ENCODE data around the gene AIDA.

AIDA gene

DNA sequence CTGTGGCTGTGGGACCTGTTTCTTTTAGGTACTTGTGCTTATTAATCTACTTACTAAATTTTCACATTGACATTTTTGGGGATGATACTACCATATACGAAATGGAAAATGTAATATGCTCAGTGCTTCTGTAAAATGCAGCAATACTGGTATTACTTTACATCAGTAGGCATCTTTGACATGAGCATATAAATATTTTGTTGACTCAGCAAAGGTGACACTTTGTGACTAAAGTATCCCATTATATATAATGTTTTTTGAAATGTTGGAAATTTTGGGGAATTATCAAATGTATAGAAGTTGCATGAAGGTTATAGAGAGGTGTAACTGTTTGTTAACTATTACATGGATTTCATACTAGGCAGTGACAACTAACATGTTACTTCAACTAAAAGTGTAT is 22.4 kb upstream of the AIDA start:
- TF ChIP-seq, protein P1, sequence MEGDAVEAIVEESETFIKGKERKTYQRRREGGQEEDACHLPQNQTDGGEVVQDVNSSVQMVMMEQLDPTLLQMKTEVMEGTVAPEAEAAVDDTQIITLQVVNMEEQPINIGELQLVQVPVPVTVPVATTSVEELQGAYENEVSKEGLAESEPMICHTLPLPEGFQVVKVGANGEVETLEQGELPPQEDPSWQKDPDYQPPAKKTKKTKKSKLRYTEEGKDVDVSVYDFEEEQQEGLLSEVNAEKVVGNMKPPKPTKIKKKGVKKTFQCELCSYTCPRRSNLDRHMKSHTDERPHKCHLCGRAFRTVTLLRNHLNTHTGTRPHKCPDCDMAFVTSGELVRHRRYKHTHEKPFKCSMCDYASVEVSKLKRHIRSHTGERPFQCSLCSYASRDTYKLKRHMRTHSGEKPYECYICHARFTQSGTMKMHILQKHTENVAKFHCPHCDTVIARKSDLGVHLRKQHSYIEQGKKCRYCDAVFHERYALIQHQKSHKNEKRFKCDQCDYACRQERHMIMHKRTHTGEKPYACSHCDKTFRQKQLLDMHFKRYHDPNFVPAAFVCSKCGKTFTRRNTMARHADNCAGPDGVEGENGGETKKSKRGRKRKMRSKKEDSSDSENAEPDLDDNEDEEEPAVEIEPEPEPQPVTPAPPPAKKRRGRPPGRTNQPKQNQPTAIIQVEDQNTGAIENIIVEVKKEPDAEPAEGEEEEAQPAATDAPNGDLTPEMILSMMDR (IDR thresholded peaks at IDR 0.05; ENCODE audit: low read depth, low read length, missing control alignments), result no peak

DNA sequence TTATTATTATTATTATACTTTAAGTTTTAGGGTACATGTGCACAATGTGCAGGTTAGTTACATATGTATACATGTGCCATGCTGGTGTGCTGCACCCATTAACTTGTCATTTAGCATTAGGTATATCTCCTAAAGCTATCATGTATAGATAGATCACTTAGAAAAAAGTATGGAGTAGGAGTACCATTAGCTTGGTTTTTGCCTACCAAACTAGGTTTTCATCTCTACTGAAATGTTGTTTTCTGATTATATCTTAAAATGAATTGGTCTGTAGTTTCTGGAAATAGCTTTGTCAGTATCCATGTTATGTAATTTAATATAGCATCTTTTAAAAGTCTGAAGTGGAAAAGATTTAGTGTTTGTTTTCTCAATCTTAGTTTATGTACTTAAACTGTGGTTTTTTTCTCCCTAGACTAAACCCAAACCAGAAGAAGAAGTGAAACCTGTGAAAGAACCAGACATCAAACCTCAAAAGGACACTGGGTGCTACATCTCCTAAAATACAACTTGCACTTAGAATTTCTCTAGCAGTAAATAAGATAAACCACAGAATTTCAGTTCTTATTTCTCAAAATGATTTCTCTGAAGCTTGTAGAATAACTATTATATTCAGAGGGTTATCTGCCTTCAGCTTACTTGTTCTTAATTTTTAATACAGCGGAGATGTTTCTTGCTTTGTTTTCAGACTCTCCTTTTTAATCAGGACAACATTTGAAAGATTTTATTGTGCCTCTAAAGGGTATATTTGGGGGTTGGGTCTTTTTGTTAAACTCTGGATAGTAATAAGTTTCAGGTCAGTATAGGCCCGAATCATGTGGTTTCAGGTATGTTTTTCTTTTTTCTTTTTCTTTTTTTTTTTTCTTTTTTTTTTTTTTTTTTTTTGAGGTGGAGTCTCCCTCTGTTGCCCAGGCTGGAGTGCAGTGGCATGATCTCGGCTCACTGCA is 20.2 kb upstream of the AIDA start:
- no peak overlapping the region for H3K4me3 ChIP-seq (ENCODE audit: low read depth, low read length)
- TF ChIP-seq, protein P1 (IDR thresholded peaks at IDR 0.05; ENCODE audit: low read depth, low read length, missing control alignments), result no peak
- peak; percentile 86 for DNase-seq (ENCODE audit: low read depth)

More for the DNA sequence above, 22.4 kb upstream of the AIDA start:
- H3K4me3 ChIP-seq (ENCODE audit: low read depth, low read length), result no peak overlapping the region
- DNase-seq (ENCODE audit: low read depth), result no peak

DNA sequence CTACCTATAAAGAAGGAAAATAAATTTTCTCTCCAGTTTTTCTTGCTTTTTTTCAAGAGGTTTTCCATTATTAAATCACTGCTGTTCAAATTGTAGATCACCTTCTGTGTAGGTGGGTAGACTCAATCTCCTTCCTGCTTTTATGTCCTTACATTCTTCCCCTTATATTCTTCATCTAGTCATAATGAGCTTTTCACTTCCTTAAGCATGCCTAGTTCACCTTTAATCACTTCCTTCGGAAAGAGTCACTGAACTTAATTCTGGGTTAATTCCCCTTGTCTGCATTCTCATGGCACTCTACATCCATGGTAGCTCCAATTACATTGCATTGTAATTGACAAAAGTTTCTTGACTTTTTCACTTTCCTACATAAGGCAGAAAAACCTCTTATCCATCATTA is 18.6 kb upstream of the AIDA start:
- DNase-seq (ENCODE audit: low read depth), result no peak
- H3K4me3 ChIP-seq (ENCODE audit: low read depth, low read length), result no peak overlapping the region
- TF ChIP-seq, protein P1 (IDR thresholded peaks at IDR 0.05; ENCODE audit: low read depth, low read length, missing control alignments), result no peak

DNA sequence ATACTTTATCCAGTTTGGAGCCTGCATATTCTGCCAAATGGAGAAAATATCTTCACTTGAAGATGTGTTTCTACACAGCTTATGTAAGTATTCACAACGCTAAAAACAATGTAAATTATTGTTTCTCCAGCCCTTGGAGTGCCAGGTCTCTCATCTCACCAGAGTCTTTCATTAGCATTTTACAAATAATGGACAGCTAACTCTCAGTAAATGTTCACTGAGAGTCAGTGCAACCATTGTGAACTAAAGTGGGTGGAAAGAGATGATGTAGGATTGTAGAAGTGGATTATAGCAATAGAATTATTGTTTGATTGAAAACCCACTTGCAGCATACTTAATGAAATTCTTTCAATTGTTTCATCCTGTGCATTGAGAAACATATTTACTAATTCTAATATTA is 16.5 kb upstream of the AIDA start:
- H3K4me3 ChIP-seq (ENCODE audit: low read depth, low read length), result no peak overlapping the region
- TF ChIP-seq, protein P1 (IDR thresholded peaks at IDR 0.05; ENCODE audit: low read depth, low read length, missing control alignments), result no peak
- no peak for DNase-seq (ENCODE audit: low read depth)

DNA sequence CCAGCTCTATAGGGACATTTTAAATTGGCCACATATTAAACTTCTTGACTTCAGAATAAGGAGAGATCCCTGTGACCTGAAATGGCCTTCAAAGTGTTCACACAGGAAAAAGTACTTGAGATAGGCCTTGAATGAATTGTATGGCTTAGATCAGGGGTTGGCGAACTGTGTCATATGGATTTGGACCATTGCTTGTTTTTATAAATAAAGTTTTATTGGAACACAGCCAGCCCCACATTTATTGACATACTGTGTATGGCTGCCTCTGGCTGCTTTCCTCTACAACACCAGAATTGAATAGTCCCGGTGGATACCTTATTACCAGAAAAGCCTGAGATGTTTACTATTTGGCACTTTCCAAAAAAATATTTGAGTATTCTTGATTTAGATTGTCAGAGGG is 4.1 kb upstream of the AIDA start:
- DNase-seq (ENCODE audit: low read depth), result no peak
- H3K4me3 ChIP-seq (ENCODE audit: low read depth, low read length), result no peak overlapping the region
- TF ChIP-seq, protein P1 (IDR thresholded peaks at IDR 0.05; ENCODE audit: low read depth, low read length, missing control alignments), result no peak

DNA sequence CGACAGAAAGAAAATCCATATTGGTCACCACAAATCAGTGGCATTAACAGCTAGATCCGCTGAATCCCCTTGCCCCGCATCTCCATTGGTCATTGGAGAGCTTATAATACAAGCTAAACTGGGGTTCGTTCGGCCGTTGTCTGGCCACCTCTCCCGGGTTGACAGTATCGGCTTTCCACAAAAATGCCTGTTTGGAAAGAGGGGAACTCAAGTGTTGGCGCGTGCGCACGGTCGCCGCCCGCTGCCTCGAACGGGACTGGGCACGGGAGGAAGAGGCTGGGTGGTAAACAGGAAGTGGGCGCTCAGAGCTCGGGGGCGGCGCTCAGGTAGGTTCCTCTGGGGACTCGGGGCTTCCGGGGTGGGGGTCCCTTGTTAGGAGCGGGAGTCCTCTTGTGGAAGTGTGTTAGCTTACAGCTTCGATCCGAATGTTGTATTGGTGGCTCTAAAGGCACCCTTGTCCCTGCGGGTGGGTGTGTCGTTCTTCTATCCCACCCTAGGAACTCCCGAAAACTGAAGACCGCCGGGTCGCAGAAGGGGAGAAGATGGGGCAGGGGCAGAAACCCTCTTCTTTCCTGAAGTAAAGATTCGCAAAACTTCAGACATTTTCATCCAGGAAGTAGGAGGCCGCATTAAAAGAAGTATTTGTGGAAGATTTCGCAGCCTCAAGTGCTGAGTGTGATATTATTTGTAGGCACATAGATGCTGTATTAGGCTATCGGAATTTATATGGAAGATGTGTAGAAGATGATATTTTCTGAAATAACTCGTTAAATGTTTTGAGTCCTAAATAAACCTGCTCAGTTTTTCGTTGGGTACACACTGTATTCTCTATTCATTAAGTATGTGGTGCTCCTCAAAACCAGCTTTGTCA is 1.0 kb upstream of the AIDA start:
- TF ChIP-seq, protein P1 (IDR thresholded peaks at IDR 0.05; ENCODE audit: low read depth, low read length, missing control alignments), result no peak
- DNase-seq (ENCODE audit: low read depth), result peak; percentile 89
- H3K4me3 ChIP-seq (ENCODE audit: low read depth, low read length), result peak overlapping the region; percentile 67
